ENCODE data around the gene ABCA1. TPM values are rescaled to one million over a fixed set of nuclear protein-coding genes. Genes with fewer than 3 reads are reported as not detected.

The ABCA1 gene
- total RNA-seq, 1 experiment from 2014 or later, result 2.3 TPM

- Histone ChIP-seq H3K36me3 (ENCODE audit: low read depth, low read length) (no peaks in the 10 kb centered on the region), H4K20me1 (ENCODE audit: low read length) (no peaks in the 10 kb centered on the region), H3K27ac (ENCODE audit: low read length) (no peak overlapping the region), H2AFZ (ENCODE audit: low read length) (no peak overlapping the region), H3K27me3 (ENCODE audit: low read length) (no peaks in the 10 kb centered on the region), H3K4me3 (ENCODE audit: low read length) (no peak overlapping the region), H3K4me2 (ENCODE audit: low read length) (no peak overlapping the region), H3F3A (ENCODE audit: low read length, unreplicated experiment) (no peaks in the 10 kb centered on the region), H3K9ac (ENCODE audit: low read length) (no peak overlapping the region), H3K4me1 (ENCODE audit: insufficient read depth, low read length) (no peaks in the 10 kb centered on the region), H3K79me2 (ENCODE audit: low read length) (no peaks in the 10 kb centered on the region), H3K9me2 (replicated peaks; ENCODE audit: low read length) (no peaks in the 10 kb centered on the region), H3K9me3 (ENCODE audit: low read length) (no peaks in the 10 kb centered on the region)
- CTCF ChIA-PET, result no interaction called here
- DNase-seq (no peak), ATAC-seq (no peak)
- intact Hi-C loops (cut with micrococcal nuclease), result no loop called here
- BruUV-seq (replicated peaks), result no TSS peak
- TF ChIP-seq EZH2 (IDR thresholded peaks at IDR 0.05; ENCODE audit: low read length, unreplicated experiment), result no peak
- POLR2A ChIA-PET (ENCODE audit: unreplicated experiment), result no interaction called here
These were observed 86.3 kb downstream of the ABCA1 start for GRCh38 chr9:104841601-104842141.

DNA sequence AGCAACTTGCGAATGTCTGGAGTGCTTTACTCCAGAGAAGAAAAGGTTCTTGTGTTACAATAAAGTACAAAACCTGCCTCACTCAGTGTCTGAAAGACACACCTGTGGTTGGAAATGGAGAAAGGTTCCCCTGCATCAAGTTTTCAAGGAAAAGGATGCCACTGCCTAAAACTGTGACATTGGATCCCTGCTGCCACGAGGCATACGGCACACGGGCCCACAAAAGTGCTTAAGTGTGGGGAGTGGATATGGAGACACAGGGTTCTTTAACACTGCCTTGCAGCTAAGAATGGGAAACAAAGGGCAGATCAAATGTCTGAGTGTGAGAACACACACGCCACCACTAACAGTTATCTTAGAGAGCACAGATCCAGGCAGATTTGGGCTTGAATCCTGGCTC, 89.0 kb downstream of the ABCA1 start:
- Histone ChIP-seq H2AFZ (ENCODE audit: low read length) (no peak overlapping the region), H3K79me2 (ENCODE audit: low read length) (no peaks in the 10 kb centered on the region), H3F3A (ENCODE audit: low read length, unreplicated experiment) (no peaks in the 10 kb centered on the region), H3K9me2 (replicated peaks; ENCODE audit: low read length) (no peaks in the 10 kb centered on the region), H3K4me1 (ENCODE audit: insufficient read depth, low read length) (no peaks in the 10 kb centered on the region), H3K4me3 (ENCODE audit: low read length) (no peak overlapping the region), H4K20me1 (ENCODE audit: low read length) (no peaks in the 10 kb centered on the region), H3K27ac (ENCODE audit: low read length) (no peak overlapping the region), H3K4me2 (ENCODE audit: low read length) (no peak overlapping the region), H3K27me3 (ENCODE audit: low read length) (no peaks in the 10 kb centered on the region), H3K9me3 (ENCODE audit: low read length) (no peaks in the 10 kb centered on the region), H3K9ac (ENCODE audit: low read length) (no peak overlapping the region), H3K36me3 (ENCODE audit: low read depth, low read length) (no peaks in the 10 kb centered on the region)
- POLR2A ChIA-PET (ENCODE audit: unreplicated experiment), result no interaction called here
- intact Hi-C loops (cut with micrococcal nuclease), result no loop called here
- BruUV-seq (replicated peaks), result no TSS peak
- CTCF ChIA-PET, result no interaction called here
- ATAC-seq (no peak), DNase-seq (no peak)
- TF ChIP-seq CTCF (conservative IDR thresholded peaks at IDR 0.05; ENCODE audit: low read depth, low read length), result no peak
- TF ChIP-seq EZH2phosphoT487 (IDR thresholded peaks at IDR 0.05; ENCODE audit: borderline replicate concordance, low read length), result no peak
- no peak for TF ChIP-seq EZH2 (IDR thresholded peaks at IDR 0.05; ENCODE audit: low read length, unreplicated experiment)

GRCh38 chr9:104836767-104837166, 91.2 kb downstream of the ABCA1 start:
- TF ChIP-seq EZH2phosphoT487 (IDR thresholded peaks at IDR 0.05; ENCODE audit: borderline replicate concordance, low read length), result no peak
- no peak for TF ChIP-seq CTCF (conservative IDR thresholded peaks at IDR 0.05; ENCODE audit: low read depth, low read length)
- TF ChIP-seq EZH2 (IDR thresholded peaks at IDR 0.05; ENCODE audit: low read length, unreplicated experiment), result no peak
- ChIA-PET POLR2A (ENCODE audit: unreplicated experiment) (no interaction called here), CTCF (no interaction called here)
- no peak overlapping the region for H3K4me3 ChIP-seq (ENCODE audit: low read length)
- no peaks in the 10 kb centered on the region for H3K9me3 ChIP-seq (ENCODE audit: low read length)
- no peaks in the 10 kb centered on the region for H4K20me1 ChIP-seq (ENCODE audit: low read length)
- H3K27me3 ChIP-seq (ENCODE audit: low read length), result no peaks in the 10 kb centered on the region
- no peaks in the 10 kb centered on the region for H3K9me2 ChIP-seq (replicated peaks; ENCODE audit: low read length)
- ATAC-seq, result no peak
- no TSS peak for BruUV-seq (replicated peaks)
- no peaks in the 10 kb centered on the region for H3K79me2 ChIP-seq (ENCODE audit: low read length)
- no peak overlapping the region for H3K9ac ChIP-seq (ENCODE audit: low read length)
- H3K4me2 ChIP-seq (ENCODE audit: low read length), result no peak overlapping the region
- H3K27ac ChIP-seq (ENCODE audit: low read length), result no peak overlapping the region
- H2AFZ ChIP-seq (ENCODE audit: low read length), result no peak overlapping the region
- no peaks in the 10 kb centered on the region for H3F3A ChIP-seq (ENCODE audit: low read length, unreplicated experiment)
- H3K36me3 ChIP-seq (ENCODE audit: low read depth, low read length), result no peaks in the 10 kb centered on the region
- DNase-seq, result no peak
- no peaks in the 10 kb centered on the region for H3K4me1 ChIP-seq (ENCODE audit: insufficient read depth, low read length)
- intact Hi-C loops (cut with micrococcal nuclease), result no loop called here

All from PC-3 (cell line).